ENCODE measurements around the gene MMP15.
"Not testable (repeated sequence)": the region's sequence is repeated elsewhere in the genome, so short reads cannot be mapped to it uniquely, and the experiment has no call there.

DNA sequence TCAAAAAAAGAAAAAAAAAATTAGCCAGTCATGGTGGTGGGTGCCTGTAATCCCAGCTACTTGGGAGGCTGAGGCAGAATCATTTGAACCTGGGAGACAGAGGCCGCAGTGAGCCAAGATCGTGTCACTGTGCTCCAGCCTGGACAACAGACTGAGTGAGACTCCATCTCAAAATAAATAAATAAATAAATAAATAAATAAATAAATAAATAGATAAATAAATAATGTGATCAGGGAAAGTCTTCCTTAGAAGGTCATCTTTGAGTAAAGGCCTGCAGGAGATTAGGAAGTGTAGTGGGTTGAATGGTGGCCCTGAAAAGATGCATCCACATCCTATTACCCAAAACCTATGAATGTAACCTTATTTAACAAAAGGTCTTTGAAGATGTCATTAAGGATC, 47.5 kb downstream of the MMP15 start:
- not testable (repeated sequence) for TF ChIP-seq POLR2AphosphoS5, POLR2A (IDR thresholded peaks at IDR 0.05; ENCODE audit: low read depth, low read length)

Measured in GM12892 (cell line).